HepG2 (cell line): Measurements from ENCODE around the gene SNHG17. TPM values are rescaled to one million over a fixed set of nuclear protein-coding genes. Genes with fewer than 3 reads are reported as not detected.
A peak's percentile ranks its signal among the peaks of the same experiment; 100 is the strongest.

ENCODE experiments used
- ATAC-seq: fragments of 200-7000 bp; cut with Tn5 transposase; 3 replicates; pipeline ENCODE4 v1.9.1; 2020; ENCODE audit warnings: mild to moderate bottlenecking, moderate library complexity
- BruUV-seq: library from RNA; stranded (reverse); fragments of 400-500 nt; replicated peaks from 2 replicates; lab custom pipeline; 2021; lab: Mats Ljungman, UMichigan
- CTCF ChIA-PET: fragments of 300-600 bp; formaldehyde crosslinking; extraction: SDS; loops from one replicate; lab custom pipeline; 2021; ENCODE audit warnings: low total read pairs, inconsistent platforms, low intra/inter-chr PET ratio; lab: Yijun Ruan, JAX
- POLR2A ChIA-PET: fragments of 350-600 bp; sonication (Branson Sonifier 250); formaldehyde crosslinking; loops from one replicate; lab custom pipeline; 2020; ENCODE audit warnings: antibody characterized with exemption, inconsistent platforms; lab: Yijun Ruan, JAX
- DNase-seq: peaks from one replicate; pipeline ENCODE4 v3.0.0-alpha.2; 2015; ENCODE audit warnings: low spot score
- FAIRE-seq: peaks from 3 replicates; lab custom pipeline; 2011; peaks lifted over from hg19 to GRCh38; lab: Jason Lieb, UNC
- H2AFZ ChIP-seq: one replicate; pipeline ENCODE4 v1.6.1; 2011; ENCODE audit warnings: low read length, inconsistent platforms
- H3K27ac ChIP-seq: fragments of 300-600 bp; 3 replicates; pipeline ENCODE4 v1.8.0; 2011; ENCODE audit warnings: mixed run types, mild to moderate bottlenecking, mixed read lengths, low read length, inconsistent platforms; ENCODE audit not compliant: insufficient read depth; ENCODE audit errors: extremely low read length
- H3K27me3 ChIP-seq, 2 experiments: fragments of 200-600 bp in 1 of 2; 2 replicates in 1 of 2; 3 replicates in 1 of 2; pipeline versions ENCODE4 v1.6.0 to v1.8.0; 2011; ENCODE audit warnings: low read length in 2 of 2, mild to moderate bottlenecking in 2 of 2, moderate library complexity in 2 of 2, inconsistent platforms in 1 of 2; ENCODE audit not compliant: insufficient read depth in 2 of 2, control insufficient read depth in 1 of 2
- H3K36me3 ChIP-seq, 2 experiments: fragments of 200-600 bp in 1 of 2; replicated peaks in 1 of 2; 2 replicates in 1 of 2; 3 replicates in 1 of 2; pipeline versions ENCODE4 v1.5.1 to v1.8.0; 2011; ENCODE audit warnings: low read length in 2 of 2, inconsistent platforms in 1 of 2; ENCODE audit not compliant: insufficient read depth in 2 of 2, control insufficient read depth in 1 of 2
- H3K4me1 ChIP-seq: 2 replicates; pipeline ENCODE4 v1.5.1; 2012; ENCODE audit warnings: low read length, inconsistent platforms; ENCODE audit not compliant: insufficient read depth
- H3K4me2 ChIP-seq: 2 replicates; pipeline ENCODE4 v1.6.0; 2011; ENCODE audit warnings: low read depth, low read length, inconsistent platforms
- H3K4me3 ChIP-seq, 3 experiments: fragments of 200-600 bp in 1 of 3; sonication (generic), shearing (Covaris generic) in 1 of 3; replicated peaks in 1 of 3; 2 replicates each; pipeline ENCODE4 v1.5.1; 2011 to 2016; ENCODE audit warnings: low read length in 3 of 3, inconsistent platforms in 2 of 3, low read depth in 2 of 3, mild to moderate bottlenecking in 2 of 3, control low read depth in 1 of 3, mixed read lengths in 1 of 3; ENCODE audit not compliant: insufficient read depth in 1 of 3
- H3K79me2 ChIP-seq: one replicate; pipeline ENCODE4 v1.6.1; 2011; ENCODE audit warnings: low read length, inconsistent platforms; ENCODE audit not compliant: insufficient read depth
- H3K9ac ChIP-seq: 2 replicates; pipeline ENCODE4 v1.6.0; 2011; ENCODE audit warnings: mild to moderate bottlenecking, low read depth, low read length, inconsistent platforms; ENCODE audit not compliant: insufficient read depth
- H3K9me3 ChIP-seq: 2 replicates; pipeline ENCODE4 v1.5.1; 2012; ENCODE audit warnings: mild to moderate bottlenecking, low read length
- H4K20me1 ChIP-seq: 2 replicates; pipeline ENCODE4 v1.6.0; 2011; ENCODE audit warnings: inconsistent platforms, mild to moderate bottlenecking, low read length, moderate library complexity; ENCODE audit not compliant: insufficient read depth
- BRCA1 ChIP-seq: sonication (generic); formaldehyde crosslinking; IDR thresholded peaks from 2 replicates; pipeline ENCODE4 v1.4.0; 2020; ENCODE audit warnings: missing genetic modification reagents
- HOXA7 ChIP-seq: sonication (generic); formaldehyde crosslinking; IDR thresholded peaks from 2 replicates; pipeline ENCODE4 v1.8.1; 2022; ENCODE audit warnings: mild to moderate bottlenecking, missing genetic modification reagents, moderate library complexity
- IKZF4 ChIP-seq: sonication (generic); formaldehyde crosslinking; IDR thresholded peaks from 2 replicates; pipeline ENCODE4 v1.5.1; 2020; ENCODE audit warnings: borderline replicate concordance, mild to moderate bottlenecking, low read depth, missing genetic modification reagents; ENCODE audit errors: not compliant biosample characterization
- PRPF4 ChIP-seq: fragments of 200-400 bp; formaldehyde crosslinking; IDR thresholded peaks from 2 replicates; pipeline ENCODE4 v1.6.1; 2016; ENCODE audit warnings: low read length, low read depth; ENCODE audit not compliant: poor library complexity, severe bottlenecking
- RAD21 ChIP-seq: fragments of 450-650 bp; formaldehyde crosslinking; IDR thresholded peaks from 2 replicates; pipeline ENCODE4 v1.5.0; 2020; ENCODE audit warnings: mild to moderate bottlenecking
- SALL2 ChIP-seq: sonication (generic); formaldehyde crosslinking; IDR thresholded peaks from 2 replicates; pipeline ENCODE4 v1.8.1; 2023; ENCODE audit warnings: mild to moderate bottlenecking, missing genetic modification reagents, inconsistent platforms
- SATB2 ChIP-seq: sonication (generic); formaldehyde crosslinking; IDR thresholded peaks from 2 replicates; pipeline ENCODE4 v1.5.0; 2020; ENCODE audit warnings: missing genetic modification reagents
- SRSF1 ChIP-seq: fragments of 200-400 bp; formaldehyde crosslinking; optimal IDR thresholded peaks from 2 replicates; pipeline ENCODE3; 2017; ENCODE audit warnings: mild to moderate bottlenecking, low read depth, low read length, moderate library complexity
- ZEB1 ChIP-seq: IDR thresholded peaks from 2 replicates; pipeline ENCODE4 v1.6.1; 2012; ENCODE audit warnings: mild to moderate bottlenecking, low read depth, inconsistent platforms; ENCODE audit not compliant: insufficient replicate concordance
- ZNF556 ChIP-seq: sonication (generic); formaldehyde crosslinking; IDR thresholded peaks from 2 replicates; pipeline ENCODE4 v1.4.0; 2020; ENCODE audit warnings: mild to moderate bottlenecking, missing genetic modification reagents, borderline replicate concordance
- ZSCAN21 ChIP-seq: sonication (generic); formaldehyde crosslinking; IDR thresholded peaks from 2 replicates; pipeline ENCODE4 v1.8.0; 2022; ENCODE audit warnings: mild to moderate bottlenecking, missing genetic modification reagents, moderate library complexity, borderline replicate concordance
- WGBS: methylation state at CpG from one replicate; pipeline ENCODE4 v1.1.6; 2017; ENCODE audit warnings: low lambda C conversion rate; 5-methylcytosine and 5-hydroxymethylcytosine counted together
- in situ Hi-C: cut with HindIII; loops from 2 replicates; pipeline ENCODE4 v1.10.0; 2017; ENCODE audit warnings: low pct_unique_long_range_greater_than_20kb; ENCODE audit not compliant: extremely low pct_ligation_motif_present
- intact Hi-C: fragments of 100-400 bp; cut with micrococcal nuclease; formaldehyde crosslinking; loops from one replicate; pipeline ENCODE4 v1.10.0; 2022; ENCODE audit not compliant: unreplicated experiment
- polyA plus RNA-seq, 8 experiments: library from polyadenylated mRNA; depleted of rRNA in 3 of 8; stranded (reverse) in 7 of 8; unstranded in 1 of 8; fragments of >200 nt; fragmentation: Illumina TruSeq in 4 of 8; extraction: Trizol in 4 of 8; gene quantifications; 2 replicates each; pipeline versions ENCODE4 v1.2.1 to v1.2.3, GENCODE V29; 2011 to 2016; ENCODE audit warnings: low read depth in 4 of 8, missing spikeins in 1 of 8, mixed read lengths in 1 of 8; ENCODE audit not compliant: insufficient read depth in 1 of 8
- total RNA-seq, 5 experiments: library from RNA; depleted of rRNA; stranded (reverse); fragments of >200 nt; fragmentation: Illumina TruSeq; extraction: Trizol; gene quantifications; 2 replicates each; pipeline ENCODE4 v1.2.3, GENCODE V29; 2016; ENCODE audit warnings: low read depth in 1 of 5
- TF ChIP-seq, protein P1 (sequence below): IDR thresholded peaks from 2 replicates; pipeline ENCODE4 v1.6.1; 2018; ENCODE audit warnings: missing genetic modification reagents
- TF ChIP-seq, protein P2 (sequence below): sonication (generic); formaldehyde crosslinking; IDR thresholded peaks from 2 replicates; pipeline ENCODE4 v1.8.1; 2023; ENCODE audit warnings: mild to moderate bottlenecking, missing genetic modification reagents, borderline replicate concordance
- TF ChIP-seq, protein P3 (sequence below): sonication (generic); formaldehyde crosslinking; IDR thresholded peaks from 2 replicates; pipeline ENCODE4 v1.8.1; 2022; ENCODE audit warnings: low read depth, mild to moderate bottlenecking, missing genetic modification reagents
- TF ChIP-seq, protein P4 (sequence below): sonication (generic); formaldehyde crosslinking; IDR thresholded peaks from 2 replicates; pipeline ENCODE4 v1.5.0; 2020; ENCODE audit warnings: missing genetic modification reagents, mild to moderate bottlenecking, borderline replicate concordance

SNHG17 gene
- total and polyA plus RNA-seq, 2 of the 13 experiments (the other 11 are each of a cell fraction or from before 2014, with no cell fraction given): 26.2 to 41.2 TPM

DNA sequence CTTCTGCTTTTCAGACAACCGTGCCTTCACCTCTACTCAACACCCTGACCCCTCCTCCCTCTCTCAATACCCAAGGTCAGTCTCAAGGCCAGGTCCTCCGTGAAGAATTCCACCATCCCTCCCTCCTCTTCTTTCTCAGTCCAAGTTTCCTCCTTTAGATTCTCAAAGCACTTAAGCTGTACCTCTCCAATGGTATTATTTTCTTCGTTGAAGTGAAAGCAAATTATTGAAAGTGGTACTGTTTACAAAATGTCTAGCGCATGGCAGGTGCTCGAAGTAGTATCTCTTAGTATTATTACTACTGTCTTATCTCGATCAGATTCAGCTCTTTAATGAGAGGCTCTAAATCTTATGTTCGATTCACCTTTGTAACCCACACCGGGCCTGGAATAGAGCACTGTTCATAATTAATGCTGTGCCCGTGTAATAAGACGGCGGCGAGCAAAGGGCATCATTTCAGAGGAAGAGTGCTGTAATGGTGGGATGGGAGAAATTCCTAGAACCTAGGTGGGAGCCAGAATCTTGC is 36.9 kb upstream of the SNHG17 start:
- H3K27ac ChIP-seq: peak overlapping the region; percentile 3
- peak overlapping the region; percentile 74 for H2AFZ ChIP-seq
- 3% methylated on average over 12 of the region's 12 CpGs for WGBS
- peaks cover 7% of the 10 kb centered on the region; the same call in 1 of the 2 replicates for H4K20me1 ChIP-seq
- DNase-seq (no peak), FAIRE-seq (no peak), ATAC-seq (peak; percentile 10; the same call in 1 of the 3 replicates)
- intact Hi-C loops: loop anchor here (1.0 kb wide), 2 partner anchors 26 to 37 kb away; partner anchors contain the start of gene SNHG17
- no peaks in the 10 kb centered on the region; a peak in 1 of 5 replicates for H3K27me3 ChIP-seq
- H3K4me2 ChIP-seq: peak overlapping the region; percentile 90
- H3K36me3 ChIP-seq: no peaks in the 10 kb centered on the region; a peak in 1 of 5 replicates
- H3K9me3 ChIP-seq: no peaks in the 10 kb centered on the region
- in situ Hi-C loops: loop anchor here (5.0 kb wide), 1 partner anchor 35 kb away; the partner anchor contains the start of gene SNHG17
- H3K79me2 ChIP-seq: peaks cover 39% of the 10 kb centered on the region
- peak overlapping the region; percentile 62 for H3K9ac ChIP-seq
- H3K4me1 ChIP-seq: peaks cover 43% of the 10 kb centered on the region
- POLR2A ChIA-PET: interaction anchor here (0.6 to 4.7 kb wide), 18 partner anchors 7 to 1825 kb away, joined by 3 to 92 read pairs (median 4); partner anchors contain the start of genes RPRD1B, SNHG17 and TTI1
- CTCF ChIA-PET: interaction anchor here (1.9 kb wide), 2 partner anchors 25 to 37 kb away, joined by 18 to 20 read pairs; partner anchors contain the start of gene SNHG17
- peak overlapping the region; percentile 64 to 90 (median 69) for H3K4me3 ChIP-seq
- no TSS peak for BruUV-seq
- TF ChIP-seq SALL2: no peak
- TF ChIP-seq, protein P1, sequence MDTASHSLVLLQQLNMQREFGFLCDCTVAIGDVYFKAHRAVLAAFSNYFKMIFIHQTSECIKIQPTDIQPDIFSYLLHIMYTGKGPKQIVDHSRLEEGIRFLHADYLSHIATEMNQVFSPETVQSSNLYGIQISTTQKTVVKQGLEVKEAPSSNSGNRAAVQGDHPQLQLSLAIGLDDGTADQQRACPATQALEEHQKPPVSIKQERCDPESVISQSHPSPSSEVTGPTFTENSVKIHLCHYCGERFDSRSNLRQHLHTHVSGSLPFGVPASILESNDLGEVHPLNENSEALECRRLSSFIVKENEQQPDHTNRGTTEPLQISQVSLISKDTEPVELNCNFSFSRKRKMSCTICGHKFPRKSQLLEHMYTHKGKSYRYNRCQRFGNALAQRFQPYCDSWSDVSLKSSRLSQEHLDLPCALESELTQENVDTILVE (CRISPR knock-in tag): no peak
- TF ChIP-seq HOXA7 (CRISPR knock-in tag): no peak
- TF ChIP-seq ZNF556 (CRISPR knock-in tag): no peak; the same call in 1 of the 2 replicates
- no peak for TF ChIP-seq SRSF1
- no peak for TF ChIP-seq SATB2 (CRISPR knock-in tag)
- TF ChIP-seq, protein P2, sequence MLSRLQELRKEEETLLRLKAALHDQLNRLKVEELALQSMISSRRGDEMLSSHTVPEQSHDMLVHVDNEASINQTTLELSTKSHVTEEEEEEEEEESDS (CRISPR knock-in tag): no peak
- peak; percentile 10; the same call in 1 of the 2 replicates for TF ChIP-seq RAD21 (CRISPR knock-in tag)
- TF ChIP-seq, protein P3, sequence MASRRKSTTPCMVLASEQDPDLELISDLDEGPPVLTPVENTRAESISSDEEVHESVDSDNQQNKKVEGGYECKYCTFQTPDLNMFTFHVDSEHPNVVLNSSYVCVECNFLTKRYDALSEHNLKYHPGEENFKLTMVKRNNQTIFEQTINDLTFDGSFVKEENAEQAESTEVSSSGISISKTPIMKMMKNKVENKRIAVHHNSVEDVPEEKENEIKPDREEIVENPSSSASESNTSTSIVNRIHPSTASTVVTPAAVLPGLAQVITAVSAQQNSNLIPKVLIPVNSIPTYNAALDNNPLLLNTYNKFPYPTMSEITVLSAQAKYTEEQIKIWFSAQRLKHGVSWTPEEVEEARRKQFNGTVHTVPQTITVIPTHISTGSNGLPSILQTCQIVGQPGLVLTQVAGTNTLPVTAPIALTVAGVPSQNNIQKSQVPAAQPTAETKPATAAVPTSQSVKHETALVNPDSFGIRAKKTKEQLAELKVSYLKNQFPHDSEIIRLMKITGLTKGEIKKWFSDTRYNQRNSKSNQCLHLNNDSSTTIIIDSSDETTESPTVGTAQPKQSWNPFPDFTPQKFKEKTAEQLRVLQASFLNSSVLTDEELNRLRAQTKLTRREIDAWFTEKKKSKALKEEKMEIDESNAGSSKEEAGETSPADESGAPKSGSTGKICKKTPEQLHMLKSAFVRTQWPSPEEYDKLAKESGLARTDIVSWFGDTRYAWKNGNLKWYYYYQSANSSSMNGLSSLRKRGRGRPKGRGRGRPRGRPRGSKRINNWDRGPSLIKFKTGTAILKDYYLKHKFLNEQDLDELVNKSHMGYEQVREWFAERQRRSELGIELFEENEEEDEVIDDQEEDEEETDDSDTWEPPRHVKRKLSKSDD: no peak
- TF ChIP-seq PRPF4: no peak
- TF ChIP-seq, protein P4, sequence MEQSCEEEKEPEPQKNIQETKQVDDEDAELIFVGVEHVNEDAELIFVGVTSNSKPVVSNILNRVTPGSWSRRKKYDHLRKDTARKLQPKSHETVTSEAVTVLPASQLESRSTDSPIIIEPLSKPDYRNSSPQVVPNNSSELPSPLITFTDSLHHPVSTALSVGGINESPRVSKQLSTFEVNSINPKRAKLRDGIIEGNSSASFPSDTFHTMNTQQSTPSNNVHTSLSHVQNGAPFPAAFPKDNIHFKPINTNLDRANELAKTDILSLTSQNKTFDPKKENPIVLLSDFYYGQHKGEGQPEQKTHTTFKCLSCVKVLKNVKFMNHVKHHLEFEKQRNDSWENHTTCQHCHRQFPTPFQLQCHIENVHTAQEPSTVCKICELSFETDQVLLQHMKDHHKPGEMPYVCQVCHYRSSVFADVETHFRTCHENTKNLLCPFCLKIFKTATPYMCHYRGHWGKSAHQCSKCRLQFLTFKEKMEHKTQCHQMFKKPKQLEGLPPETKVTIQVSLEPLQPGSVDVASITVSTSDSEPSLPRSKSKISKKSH (CRISPR knock-in tag): no peak
- TF ChIP-seq IKZF4 (CRISPR knock-in tag): no peak
- no peak for TF ChIP-seq BRCA1
- TF ChIP-seq ZEB1: no peak
- TF ChIP-seq ZSCAN21 (CRISPR knock-in tag): no peak; the same call in 1 of the 2 replicates
